Activated B cell treated with CpG ODN at 0.5 μM for 24 hours (primary cell): Measurements from ENCODE around the gene BRD7. TPM values are rescaled to one million over a fixed set of nuclear protein-coding genes. Genes with fewer than 3 reads are reported as not detected.

ENCODE experiments used
- ATAC-seq: fragments of 200-7000 bp; cut with Tn5 transposase; one replicate; pipeline ENCODE4 v1.10.0; 2021; ENCODE audit warnings: low read depth, mild to moderate bottlenecking, moderate library complexity
- CTCF ChIA-PET: fragments of 350-600 bp; sonication (Branson Sonifier 250); formaldehyde crosslinking; loops from one replicate; lab custom pipeline; 2021; ENCODE audit warnings: antibody characterized with exemption; lab: Charles Lee
- POLR2A ChIA-PET: fragments of 350-600 bp; sonication (Branson Sonifier 250); formaldehyde crosslinking; loops from one replicate; lab custom pipeline; 2021; ENCODE audit warnings: antibody characterized with exemption; lab: Charles Lee
- DNase-seq: peaks from one replicate; pipeline ENCODE4 v3.0.0; 2022
- H3K27ac Mint-ChIP-seq: one replicate; pipeline ENCODE4 v1.8.0; 2020; ENCODE audit warnings: mixed read lengths
- H3K27me3 Mint-ChIP-seq: one replicate; pipeline ENCODE4 v1.8.0; 2021; ENCODE audit warnings: mixed read lengths
- H3K36me3 Mint-ChIP-seq: one replicate; pipeline ENCODE4 v1.8.0; 2021; ENCODE audit warnings: low read depth, mixed read lengths
- H3K4me1 Mint-ChIP-seq: one replicate; pipeline ENCODE4 v1.8.0; 2021; ENCODE audit warnings: mixed read lengths
- H3K4me3 Mint-ChIP-seq: one replicate; pipeline ENCODE4 v1.8.0; 2020; ENCODE audit warnings: mild to moderate bottlenecking, mixed read lengths
- H3K9me3 Mint-ChIP-seq: one replicate; pipeline ENCODE4 v1.8.0; 2020; ENCODE audit warnings: mixed read lengths
- intact Hi-C: fragments of 100-400 bp; cut with micrococcal nuclease; formaldehyde crosslinking; loops from one replicate; pipeline ENCODE4 v1.15.1; 2024
- total RNA-seq: library from RNA; stranded (reverse); gene quantifications from 2 replicates; pipeline ENCODE4 v1.2.3, GENCODE V29; 2022
- TF ChIP-seq, protein P1 (sequence below): fragments of 200-600 bp; IDR thresholded peaks from one replicate; pipeline ENCODE4 v1.8.0; 2022; ENCODE audit warnings: antibody characterized with exemption, mild to moderate bottlenecking

The BRD7 gene
- total RNA-seq, 1 donor from 2014 or later = 65.2 TPM

DNA sequence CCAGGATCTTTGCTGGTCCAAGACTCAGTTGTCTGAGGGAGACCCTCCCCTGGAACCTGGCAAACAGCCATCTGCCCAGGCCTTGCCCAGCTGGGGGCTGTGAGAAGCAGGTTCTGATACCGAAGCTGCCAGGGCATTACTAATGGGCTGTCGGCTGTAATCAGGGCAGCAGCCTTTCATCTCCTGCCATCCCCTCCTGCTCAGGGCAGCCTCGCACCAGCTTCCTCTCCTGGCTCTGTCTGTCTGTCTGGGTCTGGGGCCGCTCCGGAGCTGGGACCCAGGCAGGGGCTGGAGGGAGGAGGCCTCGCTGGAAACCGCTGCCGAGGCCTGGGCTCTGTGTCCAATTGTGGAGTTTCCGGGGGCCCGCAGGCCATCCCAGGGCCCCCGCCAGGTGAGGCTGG is 21.6 kb upstream of the BRD7 start:
- no peaks in the 10 kb centered on the region for H3K9me3 Mint-ChIP-seq
- no peaks in the 10 kb centered on the region for H3K4me1 Mint-ChIP-seq
- CTCF ChIA-PET = no interaction called here
- H3K27ac Mint-ChIP-seq = no peak overlapping the region
- POLR2A ChIA-PET = no interaction called here
- intact Hi-C loops = no loop called here
- ATAC-seq (no peak), DNase-seq (no peak)
- H3K4me3 Mint-ChIP-seq = no peak overlapping the region
- H3K27me3 Mint-ChIP-seq = peaks cover 2% of the 10 kb centered on the region
- TF ChIP-seq, protein P1, sequence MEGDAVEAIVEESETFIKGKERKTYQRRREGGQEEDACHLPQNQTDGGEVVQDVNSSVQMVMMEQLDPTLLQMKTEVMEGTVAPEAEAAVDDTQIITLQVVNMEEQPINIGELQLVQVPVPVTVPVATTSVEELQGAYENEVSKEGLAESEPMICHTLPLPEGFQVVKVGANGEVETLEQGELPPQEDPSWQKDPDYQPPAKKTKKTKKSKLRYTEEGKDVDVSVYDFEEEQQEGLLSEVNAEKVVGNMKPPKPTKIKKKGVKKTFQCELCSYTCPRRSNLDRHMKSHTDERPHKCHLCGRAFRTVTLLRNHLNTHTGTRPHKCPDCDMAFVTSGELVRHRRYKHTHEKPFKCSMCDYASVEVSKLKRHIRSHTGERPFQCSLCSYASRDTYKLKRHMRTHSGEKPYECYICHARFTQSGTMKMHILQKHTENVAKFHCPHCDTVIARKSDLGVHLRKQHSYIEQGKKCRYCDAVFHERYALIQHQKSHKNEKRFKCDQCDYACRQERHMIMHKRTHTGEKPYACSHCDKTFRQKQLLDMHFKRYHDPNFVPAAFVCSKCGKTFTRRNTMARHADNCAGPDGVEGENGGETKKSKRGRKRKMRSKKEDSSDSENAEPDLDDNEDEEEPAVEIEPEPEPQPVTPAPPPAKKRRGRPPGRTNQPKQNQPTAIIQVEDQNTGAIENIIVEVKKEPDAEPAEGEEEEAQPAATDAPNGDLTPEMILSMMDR = no peak
- no peaks in the 10 kb centered on the region for H3K36me3 Mint-ChIP-seq

DNA sequence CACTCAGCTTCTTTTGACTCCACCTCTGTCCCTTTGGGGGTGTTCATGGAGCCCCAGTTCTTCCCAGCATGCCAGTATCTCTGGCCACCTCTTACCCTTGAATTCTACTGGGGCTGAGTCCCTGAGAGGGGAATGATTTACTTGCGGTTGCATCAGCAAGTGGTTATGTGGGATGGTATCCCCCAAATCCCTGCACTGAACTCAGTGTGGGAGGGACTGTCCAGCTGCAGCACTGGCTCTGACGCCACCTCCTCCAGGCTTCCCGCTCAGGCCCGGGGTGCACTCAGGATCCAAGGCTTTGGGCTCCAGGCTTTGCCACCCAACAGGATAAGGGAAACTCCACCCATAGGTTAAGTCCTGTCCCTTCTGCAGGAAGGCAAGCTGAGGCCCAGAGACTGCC is 21.1 kb upstream of the BRD7 start:
- TF ChIP-seq, protein P1 = no peak
- H3K4me3 Mint-ChIP-seq = no peak overlapping the region
- no peaks in the 10 kb centered on the region for H3K36me3 Mint-ChIP-seq
- POLR2A ChIA-PET = no interaction called here
- no peak for DNase-seq
- H3K4me1 Mint-ChIP-seq = no peaks in the 10 kb centered on the region
- CTCF ChIA-PET = no interaction called here
- ATAC-seq = no peak
- peaks cover 2% of the 10 kb centered on the region for H3K27me3 Mint-ChIP-seq
- H3K27ac Mint-ChIP-seq = no peak overlapping the region
- intact Hi-C loops = no loop called here
- H3K9me3 Mint-ChIP-seq = no peaks in the 10 kb centered on the region

DNA sequence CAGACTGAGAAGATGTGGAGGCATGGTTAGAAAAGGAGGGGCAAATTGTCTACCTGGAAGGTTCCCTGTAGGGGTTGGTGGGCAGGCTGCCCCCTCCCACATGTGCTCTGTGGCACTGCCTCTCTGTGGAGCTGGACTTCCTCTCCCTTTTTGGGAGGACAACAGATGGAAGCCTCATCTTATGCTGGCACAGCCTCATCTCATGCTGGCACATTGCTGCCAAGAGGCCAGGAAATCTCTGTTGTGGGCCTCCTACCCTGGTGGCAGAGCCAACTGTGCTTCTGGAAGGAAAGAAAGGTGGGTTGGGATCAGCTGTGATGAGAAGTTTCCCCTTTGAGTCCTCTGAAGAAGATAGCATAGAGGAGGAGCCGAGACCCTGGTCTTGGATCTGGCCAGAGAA is 19.7 kb upstream of the BRD7 start:
- no peaks in the 10 kb centered on the region for H3K36me3 Mint-ChIP-seq
- intact Hi-C loops = no loop called here
- H3K4me3 Mint-ChIP-seq = no peak overlapping the region
- H3K27me3 Mint-ChIP-seq = peaks cover 2% of the 10 kb centered on the region
- H3K27ac Mint-ChIP-seq = no peak overlapping the region
- CTCF ChIA-PET = no interaction called here
- ATAC-seq (no peak), DNase-seq (no peak)
- TF ChIP-seq, protein P1 = no peak
- no peaks in the 10 kb centered on the region for H3K4me1 Mint-ChIP-seq
- POLR2A ChIA-PET = interaction anchor here (1.0 kb wide), 1 partner anchor 19 kb away, joined by 3 read pairs; no protein-coding TSS in a partner anchor
- H3K9me3 Mint-ChIP-seq = no peaks in the 10 kb centered on the region

DNA sequence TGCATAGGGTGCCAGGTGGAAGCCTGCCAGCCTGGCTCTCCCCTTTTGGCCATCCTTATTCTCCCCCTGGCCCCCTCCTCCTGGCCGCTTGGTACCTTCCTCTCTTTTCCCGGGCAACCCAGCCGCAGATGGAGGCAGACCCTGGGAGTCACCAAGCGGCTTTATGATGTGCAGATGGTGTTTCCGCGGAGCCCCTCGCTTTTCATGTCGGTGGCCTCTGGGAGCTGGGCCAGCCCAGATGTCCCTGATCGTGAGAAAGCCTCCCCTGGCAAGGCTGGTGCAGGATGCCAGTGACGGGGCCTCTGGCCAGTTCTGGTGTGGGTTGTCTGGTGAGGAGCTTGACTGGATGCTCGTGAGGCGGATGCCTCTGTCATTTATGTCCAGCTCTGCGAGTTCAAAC is 18.0 kb upstream of the BRD7 start:
- Mint-ChIP-seq H3K9me3 (no peaks in the 10 kb centered on the region), H3K36me3 (no peaks in the 10 kb centered on the region), H3K27ac (no peak overlapping the region), H3K4me1 (no peaks in the 10 kb centered on the region), H3K4me3 (no peak overlapping the region), H3K27me3 (peaks cover 2% of the 10 kb centered on the region)
- DNase-seq (no peak), ATAC-seq (no peak)
- POLR2A ChIA-PET = no interaction called here
- CTCF ChIA-PET = interaction anchor here (1.5 kb wide), 1 partner anchor 32 kb away, joined by 3 read pairs; no protein-coding TSS in a partner anchor
- intact Hi-C loops = no loop called here
- TF ChIP-seq, protein P1 = no peak

DNA sequence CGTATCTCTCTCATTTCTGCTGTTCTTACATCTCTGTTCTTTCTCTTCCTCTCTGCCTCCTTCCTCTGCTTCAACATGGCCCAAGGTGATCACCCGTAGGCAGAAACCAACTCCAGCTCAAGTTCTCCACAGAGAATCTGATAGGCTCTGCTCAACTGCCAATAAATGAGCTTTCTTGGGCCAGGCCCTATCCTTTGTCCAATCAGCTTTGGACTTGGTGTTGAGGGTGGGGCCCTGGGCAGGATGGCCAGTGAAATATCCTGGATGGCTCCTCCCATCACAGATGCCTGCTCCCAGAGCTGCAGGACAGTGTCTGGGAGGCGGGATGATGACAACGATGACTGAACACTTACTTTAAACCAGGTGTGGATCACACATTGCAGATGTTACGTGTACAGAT is 17.4 kb upstream of the BRD7 start:
- no peak for ATAC-seq
- ChIA-PET CTCF (interaction anchor here (1.5 kb wide), 1 partner anchor 32 kb away, joined by 3 read pairs; no protein-coding TSS in a partner anchor), POLR2A (no interaction called here)
- no peak overlapping the region for H3K4me3 Mint-ChIP-seq
- H3K27ac Mint-ChIP-seq = no peak overlapping the region
- TF ChIP-seq, protein P1 = no peak
- no peaks in the 10 kb centered on the region for H3K9me3 Mint-ChIP-seq
- DNase-seq = no peak
- peaks cover 2% of the 10 kb centered on the region for H3K27me3 Mint-ChIP-seq
- H3K36me3 Mint-ChIP-seq = no peaks in the 10 kb centered on the region
- intact Hi-C loops = no loop called here
- H3K4me1 Mint-ChIP-seq = no peaks in the 10 kb centered on the region
